Hepatocyte (in vitro differentiated cells): ENCODE data around the gene PRR36. TPM values are rescaled to one million over a fixed set of nuclear protein-coding genes. Genes with fewer than 3 reads are reported as not detected.

ENCODE experiments used
- DNase-seq: peaks from one replicate; pipeline ENCODE4 v3.0.0-alpha.2; 2016; ENCODE audit warnings: low spot score
- H2AFZ ChIP-seq: fragments of 200-600 bp; sonication (generic); 2 replicates; pipeline ENCODE4 v1.6.0; 2016; ENCODE audit warnings: antibody characterized with exemption, mild to moderate bottlenecking
- H3K27ac ChIP-seq: fragments of 200-600 bp; sonication (generic); 2 replicates; pipeline ENCODE4 v1.5.1; 2016; ENCODE audit warnings: mild to moderate bottlenecking
- H3K27me3 ChIP-seq: fragments of 200-600 bp; sonication (generic); 2 replicates; pipeline ENCODE4 v1.6.1; 2016
- H3K36me3 ChIP-seq: fragments of 200-600 bp; sonication (generic); replicated peaks from 2 replicates; pipeline ENCODE4 v1.5.1; 2016; ENCODE audit warnings: low read depth; ENCODE audit not compliant: insufficient read depth
- H3K4me1 ChIP-seq: fragments of 200-600 bp; sonication (generic); 2 replicates; pipeline ENCODE4 v1.5.1; 2016; ENCODE audit warnings: mild to moderate bottlenecking, moderate library complexity; ENCODE audit not compliant: insufficient read depth
- H3K4me2 ChIP-seq: fragments of 200-600 bp; sonication (generic); 2 replicates; pipeline ENCODE4 v1.6.0; 2016
- H3K4me3 ChIP-seq: fragments of 200-600 bp; sonication (generic); 2 replicates; pipeline ENCODE4 v1.5.1; 2016; ENCODE audit warnings: mild to moderate bottlenecking
- H3K79me2 ChIP-seq: fragments of 200-600 bp; sonication (generic); 2 replicates; pipeline ENCODE4 v1.6.0; 2017; ENCODE audit warnings: mild to moderate bottlenecking
- H3K9me2 ChIP-seq: fragments of 200-600 bp; sonication (generic); replicated peaks from 2 replicates; pipeline ENCODE4 v1.6.0; 2017; ENCODE audit warnings: mild to moderate bottlenecking; ENCODE audit not compliant: insufficient read depth
- H3K9me3 ChIP-seq: fragments of 200-600 bp; sonication (generic); 2 replicates; pipeline ENCODE4 v1.5.1; 2016; ENCODE audit warnings: low read depth, mild to moderate bottlenecking
- H4K20me1 ChIP-seq: fragments of 200-600 bp; sonication (generic); 2 replicates; pipeline ENCODE4 v1.6.0; 2016; ENCODE audit warnings: mild to moderate bottlenecking; ENCODE audit not compliant: insufficient read depth, poor library complexity, severe bottlenecking
- EZH2 ChIP-seq: fragments of 200-600 bp; sonication (generic); IDR thresholded peaks from 2 replicates; pipeline ENCODE4 v1.6.1; 2016; ENCODE audit warnings: antibody characterized with exemption, mild to moderate bottlenecking, borderline replicate concordance
- EZH2phosphoT487 ChIP-seq: fragments of 200-600 bp; sonication (generic); IDR thresholded peaks from one replicate; pipeline ENCODE4 v1.6.1; 2018; ENCODE audit warnings: antibody characterized with exemption, mild to moderate bottlenecking, low read depth, moderate library complexity; ENCODE audit not compliant: unreplicated experiment, severe bottlenecking
- WGBS: methylation state at CpG from one replicate; pipeline ENCODE4 v1.1.6; 2016; ENCODE audit warnings: low lambda C conversion rate; ENCODE audit errors: missing lambda C conversion rate; 5-methylcytosine and 5-hydroxymethylcytosine counted together
- polyA plus RNA-seq: library from polyadenylated mRNA; unstranded; fragments of >200 nt; fragmentation: Nextera tagmentation; extraction: Ambion mirVana; gene quantifications from 2 replicates; pipeline ENCODE4 v1.2.1, GENCODE V29; 2016
- total RNA-seq: library from RNA; depleted of rRNA; stranded (reverse); fragments of >200 nt; gene quantifications from 2 replicates; pipeline ENCODE4 v1.2.3, GENCODE V29; 2014
- TF ChIP-seq, protein P1 (sequence below): fragments of 200-600 bp; sonication (generic); IDR thresholded peaks from 2 replicates; pipeline ENCODE4 v1.5.1; 2016; ENCODE audit warnings: antibody characterized with exemption, mild to moderate bottlenecking; ENCODE audit not compliant: poor library complexity

PRR36 gene
- total and polyA plus RNA-seq, 2 experiments from 2014 or later: 1.00 to 2.5 TPM

DNA sequence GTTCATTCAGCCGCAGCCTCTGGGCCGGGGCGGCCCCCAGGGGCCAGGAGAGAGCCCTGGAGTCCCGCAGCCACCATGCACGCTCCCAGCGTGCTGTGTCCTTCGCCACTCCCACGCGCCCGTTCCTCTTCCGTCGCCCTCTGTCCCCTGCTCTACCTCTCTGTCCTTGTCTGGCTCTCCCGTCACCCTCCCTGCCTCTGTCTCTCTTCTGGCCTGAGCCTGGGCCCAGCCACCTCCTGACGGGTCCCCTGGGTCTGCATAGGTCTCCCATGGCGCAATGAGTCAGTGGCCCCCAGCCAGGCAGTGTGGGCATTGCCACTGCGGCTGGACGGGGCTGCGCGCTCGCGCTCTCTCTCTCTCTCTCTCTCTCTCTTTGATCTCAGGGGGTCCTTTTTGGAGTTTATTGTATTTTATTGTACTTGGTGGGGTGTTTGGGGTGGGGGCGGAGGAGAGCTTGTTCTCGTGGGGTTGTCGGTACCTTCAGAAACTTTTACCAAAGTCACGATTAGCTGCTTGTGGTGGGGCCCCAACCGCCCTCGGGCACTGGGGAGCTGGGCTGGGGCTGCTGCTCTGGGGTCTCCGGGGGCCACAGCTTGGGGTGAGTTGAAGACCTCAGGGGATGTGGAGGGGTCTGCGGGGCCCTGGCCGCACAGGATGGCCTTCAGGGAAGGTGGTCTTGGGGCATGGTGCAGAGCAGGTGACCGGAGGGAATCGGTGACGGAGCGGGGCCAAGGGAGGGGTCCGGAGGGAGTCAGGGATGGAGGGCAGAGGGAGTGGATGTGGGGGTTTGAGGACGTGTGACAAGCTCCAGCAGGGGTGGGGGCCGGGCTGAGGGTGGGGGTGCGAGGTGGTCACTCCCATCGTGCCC is 38.7 kb upstream of the PRR36 start:
- DNase-seq: no peak
- Histone ChIP-seq H3K36me3 (no peaks in the 10 kb centered on the region), H3K9me2 (no peaks in the 10 kb centered on the region), H3K4me3 (no peak overlapping the region), H3K27me3 (peaks cover 35% of the 10 kb centered on the region), H3K9me3 (no peaks in the 10 kb centered on the region), H2AFZ (no peak overlapping the region), H3K27ac (no peak overlapping the region), H3K4me1 (peaks cover 22% of the 10 kb centered on the region), H3K79me2 (peaks cover 4% of the 10 kb centered on the region), H4K20me1 (peaks cover 16% of the 10 kb centered on the region), H3K4me2 (no peak overlapping the region)
- TF ChIP-seq EZH2phosphoT487 (no peak), EZH2 (no peak)
- TF ChIP-seq, protein P1, sequence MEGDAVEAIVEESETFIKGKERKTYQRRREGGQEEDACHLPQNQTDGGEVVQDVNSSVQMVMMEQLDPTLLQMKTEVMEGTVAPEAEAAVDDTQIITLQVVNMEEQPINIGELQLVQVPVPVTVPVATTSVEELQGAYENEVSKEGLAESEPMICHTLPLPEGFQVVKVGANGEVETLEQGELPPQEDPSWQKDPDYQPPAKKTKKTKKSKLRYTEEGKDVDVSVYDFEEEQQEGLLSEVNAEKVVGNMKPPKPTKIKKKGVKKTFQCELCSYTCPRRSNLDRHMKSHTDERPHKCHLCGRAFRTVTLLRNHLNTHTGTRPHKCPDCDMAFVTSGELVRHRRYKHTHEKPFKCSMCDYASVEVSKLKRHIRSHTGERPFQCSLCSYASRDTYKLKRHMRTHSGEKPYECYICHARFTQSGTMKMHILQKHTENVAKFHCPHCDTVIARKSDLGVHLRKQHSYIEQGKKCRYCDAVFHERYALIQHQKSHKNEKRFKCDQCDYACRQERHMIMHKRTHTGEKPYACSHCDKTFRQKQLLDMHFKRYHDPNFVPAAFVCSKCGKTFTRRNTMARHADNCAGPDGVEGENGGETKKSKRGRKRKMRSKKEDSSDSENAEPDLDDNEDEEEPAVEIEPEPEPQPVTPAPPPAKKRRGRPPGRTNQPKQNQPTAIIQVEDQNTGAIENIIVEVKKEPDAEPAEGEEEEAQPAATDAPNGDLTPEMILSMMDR: no peak
- 96% methylated on average over 31 of the region's 39 CpGs for WGBS

DNA sequence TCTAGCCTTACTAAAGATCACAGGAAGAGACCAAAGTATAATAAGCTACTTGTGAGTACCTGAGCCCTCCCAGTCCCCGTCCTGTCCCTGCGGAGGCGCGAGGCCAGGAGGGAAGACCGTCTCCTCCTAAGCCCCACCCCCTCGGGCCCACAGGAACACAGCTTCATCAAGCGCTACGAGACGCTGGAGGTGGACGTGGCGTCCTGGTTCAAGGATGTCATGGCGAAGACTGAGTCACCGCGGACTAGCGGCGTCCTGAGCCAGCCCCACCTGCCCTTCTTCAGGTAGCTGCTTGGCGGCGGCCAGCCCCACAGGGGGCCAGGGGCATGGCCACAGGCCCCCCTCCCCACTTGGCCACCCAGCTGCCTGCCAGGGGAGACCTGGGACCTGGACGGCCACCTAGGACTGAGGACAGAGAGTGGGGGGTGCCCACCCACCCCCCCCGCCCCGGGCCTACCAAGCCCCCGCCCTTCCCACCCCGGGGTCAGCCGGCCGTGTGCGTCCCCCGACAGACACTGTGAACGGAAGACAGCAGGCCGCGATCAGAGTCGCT is 38.0 kb upstream of the PRR36 start:
- H3K9me2 ChIP-seq: no peaks in the 10 kb centered on the region
- no peak for DNase-seq
- no peak overlapping the region for H3K4me2 ChIP-seq
- WGBS: 95% methylated on average over 31 of the region's 31 CpGs
- H2AFZ ChIP-seq: no peak overlapping the region
- H3K79me2 ChIP-seq: peaks cover 10% of the 10 kb centered on the region
- peaks cover 29% of the 10 kb centered on the region for H3K27me3 ChIP-seq
- H3K36me3 ChIP-seq: no peaks in the 10 kb centered on the region
- no peaks in the 10 kb centered on the region for H3K9me3 ChIP-seq
- TF ChIP-seq EZH2 (no peak), EZH2phosphoT487 (no peak)
- TF ChIP-seq, protein P1: no peak
- H3K4me3 ChIP-seq: no peak overlapping the region
- H4K20me1 ChIP-seq: peaks cover 22% of the 10 kb centered on the region
- H3K27ac ChIP-seq: no peak overlapping the region
- peaks cover 14% of the 10 kb centered on the region for H3K4me1 ChIP-seq

DNA sequence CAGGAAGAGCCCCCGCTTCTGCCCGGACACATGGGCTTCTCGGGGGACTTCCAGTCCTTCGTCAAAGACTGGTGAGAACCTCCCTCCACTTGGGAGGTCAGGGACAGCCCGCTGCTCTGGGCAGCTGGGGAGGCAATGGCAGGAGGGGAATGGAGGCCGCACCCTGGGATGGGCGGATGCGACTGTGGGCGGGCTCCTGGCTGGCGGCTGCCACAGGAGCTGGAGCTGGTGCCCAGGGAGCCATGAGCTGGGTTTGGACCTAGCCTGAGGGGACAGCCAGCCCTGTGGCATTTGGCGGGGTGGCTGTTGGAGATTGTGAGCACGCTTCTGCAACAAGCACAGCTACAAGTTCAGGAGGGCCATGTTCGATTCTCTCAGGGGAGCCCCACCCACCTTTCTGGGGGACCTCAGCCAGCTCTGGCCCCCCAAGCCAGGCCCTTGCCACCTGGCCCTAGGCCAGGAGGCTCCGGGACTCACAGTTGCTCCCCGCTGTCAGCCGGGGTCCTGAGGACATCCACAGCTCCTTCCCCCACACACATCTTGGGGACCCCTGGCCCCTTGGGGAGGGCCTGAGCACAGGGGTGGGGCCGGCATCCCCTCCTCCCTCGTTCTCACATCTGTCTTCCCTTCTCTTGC is 37.4 kb upstream of the PRR36 start:
- DNase-seq: no peak
- Histone ChIP-seq H3K9me3 (no peaks in the 10 kb centered on the region), H4K20me1 (peaks cover 28% of the 10 kb centered on the region), H3K4me2 (no peak overlapping the region), H3K9me2 (no peaks in the 10 kb centered on the region), H3K79me2 (peaks cover 16% of the 10 kb centered on the region), H3K27ac (no peak overlapping the region), H3K27me3 (peaks cover 23% of the 10 kb centered on the region), H3K4me1 (peaks cover 11% of the 10 kb centered on the region), H3K4me3 (no peak overlapping the region), H3K36me3 (no peaks in the 10 kb centered on the region), H2AFZ (no peak overlapping the region)
- WGBS: 96% methylated on average over 18 of the region's 18 CpGs
- TF ChIP-seq, protein P1: no peak
- TF ChIP-seq EZH2phosphoT487 (no peak), EZH2 (no peak)
